ENCODE data around the gene ADCY9. TPM values are rescaled to one million over a fixed set of nuclear protein-coding genes. Genes with fewer than 3 reads are reported as not detected.
"Not testable (repeated sequence)": the region's sequence is repeated elsewhere in the genome, so short reads cannot be mapped to it uniquely, and the experiment has no call there.

ADCY9 gene
- total RNA-seq, 1 experiment from 2014 or later: 7.8 TPM

DNA sequence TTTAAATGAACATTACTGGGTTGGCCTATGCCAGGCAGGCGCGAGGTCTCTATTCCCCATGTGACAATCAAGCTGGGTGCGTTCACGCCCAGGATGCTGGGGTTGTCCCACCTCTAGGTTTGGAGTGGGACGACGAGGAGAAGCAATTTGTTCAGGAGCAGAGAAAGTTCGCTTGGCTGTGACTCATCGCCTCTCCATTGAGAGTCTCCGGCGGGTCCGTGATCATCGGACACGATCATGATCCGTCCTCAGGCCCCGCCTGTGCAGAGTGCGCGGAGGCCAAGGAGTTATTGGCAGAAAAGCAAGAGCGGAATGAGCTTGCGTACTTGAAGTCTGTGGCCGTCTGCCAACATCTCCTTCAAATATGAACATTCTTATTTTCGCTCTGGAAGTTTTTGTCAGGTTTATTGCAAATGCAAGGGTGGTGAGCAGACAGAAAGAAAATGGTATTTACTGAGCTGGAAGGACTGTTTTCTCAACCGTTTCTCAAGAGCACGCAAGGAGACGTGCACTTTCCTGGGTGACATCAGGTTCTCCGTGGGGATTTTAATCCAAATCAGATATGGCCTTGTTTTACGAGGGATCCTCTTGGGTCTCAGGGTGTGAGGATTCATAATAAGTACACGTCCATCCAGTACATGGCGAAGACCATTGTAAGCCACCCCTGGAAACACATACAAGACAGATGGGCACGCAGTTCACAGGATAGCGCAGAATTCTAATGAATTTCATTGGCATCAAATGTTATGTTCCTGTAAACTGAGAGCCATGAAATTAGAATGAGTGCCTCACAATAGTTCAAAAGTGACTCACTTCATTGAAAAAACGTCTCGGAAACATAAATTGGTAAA is 165.7 kb downstream of the ADCY9 start:
- peak; percentile 83 for DNase-seq (ENCODE audit: low read depth)

DNA sequence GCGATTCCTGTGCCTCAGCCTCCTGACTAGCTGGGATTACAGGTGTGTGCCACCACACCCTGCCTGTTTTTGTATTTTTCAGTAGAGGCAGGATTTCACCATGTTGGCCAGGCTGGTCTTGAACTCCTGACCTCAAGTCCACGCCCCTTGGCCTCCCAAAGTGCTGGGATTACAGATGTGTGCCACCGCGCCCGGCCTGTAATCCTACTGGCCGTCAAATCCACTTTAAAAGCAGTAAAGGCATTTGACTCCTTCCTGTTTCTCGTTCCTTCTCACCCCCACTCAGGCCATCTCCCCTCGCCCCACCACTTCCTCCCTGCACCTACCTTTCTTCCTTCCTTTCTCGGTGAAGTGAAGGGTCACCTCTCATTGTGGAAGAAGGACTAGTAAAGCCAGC is 166.3 kb downstream of the ADCY9 start:
- DNase-seq (ENCODE audit: low read depth): no peak

DNA sequence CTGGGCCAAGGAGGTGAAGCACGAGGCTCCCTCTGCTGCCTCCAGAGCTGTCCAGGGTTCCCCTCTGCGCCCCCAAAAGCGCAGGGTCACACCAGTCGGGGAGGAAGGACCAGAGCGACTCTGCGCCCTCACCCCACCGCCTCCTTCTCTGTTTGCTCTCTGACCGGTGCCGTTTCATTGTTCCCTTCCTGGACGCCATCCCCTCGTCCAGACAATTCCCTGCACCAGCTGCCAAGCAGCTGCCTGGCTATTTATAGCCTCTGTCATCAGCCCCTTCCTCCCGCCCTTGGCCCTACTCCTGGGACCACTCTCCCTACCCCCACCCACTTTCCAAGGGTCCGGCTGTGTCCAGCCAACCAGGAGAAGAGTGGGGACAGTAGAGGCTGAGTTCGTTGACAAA is 167.0 kb downstream of the ADCY9 start:
- no peak for DNase-seq (ENCODE audit: low read depth)

- DNase-seq (ENCODE audit: low read depth): no peak
Observed at GRCh38 chr16:3948378-3948995, 167.8 kb downstream of the ADCY9 start.

DNA sequence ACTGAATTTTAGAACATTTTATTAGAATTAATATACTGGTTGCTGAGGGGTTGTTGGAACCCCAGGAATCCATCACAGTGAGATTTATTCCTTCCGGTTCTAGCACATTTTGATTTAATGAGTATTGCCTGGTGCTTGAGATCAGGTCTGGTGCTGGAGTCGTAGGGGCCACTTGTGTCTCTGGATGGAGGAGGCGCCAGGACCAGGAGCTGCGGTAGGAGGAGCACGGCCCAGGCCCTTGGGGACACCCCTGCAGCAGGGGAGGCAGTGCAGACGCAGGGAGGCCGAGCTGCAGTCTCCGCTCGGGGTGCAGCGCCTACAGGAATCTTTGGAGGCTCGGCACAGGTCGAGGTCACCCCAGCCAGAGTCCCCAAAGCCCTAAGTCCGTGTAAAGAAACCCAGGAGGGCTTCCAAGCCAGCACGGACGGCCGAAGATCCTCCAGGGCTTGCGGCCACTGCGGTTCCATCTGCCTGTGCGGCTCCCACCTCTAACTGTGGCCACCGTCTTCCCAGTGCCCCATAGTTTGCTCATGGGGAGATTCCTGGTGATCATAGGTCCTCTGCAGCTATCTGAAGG is 169.6 kb downstream of the ADCY9 start:
- DNase-seq (ENCODE audit: low read depth): no peak

GRCh38 chr16:3945751-3946603 is 170.3 kb downstream of the ADCY9 start:
- DNase-seq (ENCODE audit: low read depth): peak; percentile 95

DNA sequence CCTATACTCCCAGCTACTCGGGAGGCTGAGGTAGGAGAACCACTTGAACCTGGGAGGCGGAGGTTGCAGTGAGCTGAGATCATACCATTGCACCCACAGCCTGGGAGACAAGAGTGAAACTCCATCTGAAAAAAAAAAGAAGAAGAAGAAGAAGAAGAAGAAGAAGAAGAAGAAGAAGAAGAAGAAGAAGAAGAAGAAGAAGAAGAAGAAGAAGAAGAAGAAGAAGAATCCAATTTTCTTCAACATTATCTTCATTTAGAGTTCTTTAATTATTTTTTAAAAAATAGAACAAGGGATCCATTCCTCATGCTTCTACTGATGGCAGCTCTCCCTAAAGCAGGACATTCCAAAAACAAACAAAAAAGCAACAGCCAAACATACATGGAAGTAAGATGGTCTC is 171.8 kb downstream of the ADCY9 start:
- DNase-seq (ENCODE audit: low read depth): not testable (repeated sequence)

GRCh38 chr16:3942146-3942545 is 174.1 kb downstream of the ADCY9 start:
- not testable (repeated sequence) for DNase-seq (ENCODE audit: low read depth)

DNA sequence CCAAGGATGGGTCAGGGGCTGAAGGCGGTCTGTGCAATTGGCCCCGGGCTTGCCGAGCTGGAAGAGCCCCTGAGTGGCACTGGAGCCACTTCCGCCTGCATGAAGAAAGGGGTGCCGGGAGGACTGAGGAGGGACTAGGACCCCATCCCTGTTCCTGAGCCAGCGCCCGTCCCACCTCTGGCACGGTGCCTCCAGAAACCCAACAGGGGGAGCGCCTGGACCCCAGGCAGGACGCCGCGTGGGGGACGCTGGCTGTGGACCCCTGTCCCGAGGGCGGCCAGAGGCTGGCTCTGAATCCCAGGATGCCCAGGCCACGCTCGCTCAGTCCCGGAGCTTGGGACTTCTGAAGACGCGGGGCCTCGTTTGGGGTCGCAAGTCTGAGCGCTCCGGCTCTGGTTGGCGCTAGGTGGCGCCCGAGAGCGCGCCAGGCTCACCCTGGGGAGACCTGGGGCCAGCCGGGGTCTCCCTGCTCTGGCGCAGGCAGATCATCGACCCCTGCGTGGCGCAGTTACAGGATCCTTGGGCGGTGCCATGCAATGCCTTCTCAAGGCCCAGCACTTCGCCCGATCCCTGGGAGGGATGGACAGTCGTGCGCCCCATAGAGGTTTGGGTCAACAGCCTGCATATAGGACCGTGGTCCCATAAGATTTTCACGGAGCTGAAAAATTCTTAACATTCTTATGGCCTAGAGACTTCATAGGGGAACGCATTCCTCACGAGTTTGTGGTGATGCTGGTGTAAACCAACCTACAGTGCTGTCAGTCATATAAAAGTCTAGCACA is 177.2 kb downstream of the ADCY9 start:
- DNase-seq (ENCODE audit: low read depth): peak; percentile 70

DNA sequence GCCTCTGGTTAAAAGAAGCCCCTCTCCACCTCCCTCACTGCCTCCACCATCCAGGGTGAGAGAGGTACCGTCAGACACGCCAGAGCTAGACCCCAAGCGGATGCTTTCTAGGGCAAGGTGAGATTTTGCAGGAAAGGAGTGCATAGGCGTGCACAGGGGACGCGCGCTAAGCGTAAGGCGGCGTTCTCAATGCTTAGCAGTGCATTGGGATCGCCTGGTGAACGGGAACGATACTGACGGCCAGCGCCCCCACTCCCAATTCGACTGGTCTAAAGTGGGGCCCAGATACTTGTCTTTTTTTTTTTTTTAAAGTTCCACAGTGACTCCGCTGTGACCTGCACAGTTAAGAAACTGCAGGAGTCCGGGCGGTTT is 177.8 kb downstream of the ADCY9 start:
- DNase-seq (ENCODE audit: low read depth): no peak

DNA sequence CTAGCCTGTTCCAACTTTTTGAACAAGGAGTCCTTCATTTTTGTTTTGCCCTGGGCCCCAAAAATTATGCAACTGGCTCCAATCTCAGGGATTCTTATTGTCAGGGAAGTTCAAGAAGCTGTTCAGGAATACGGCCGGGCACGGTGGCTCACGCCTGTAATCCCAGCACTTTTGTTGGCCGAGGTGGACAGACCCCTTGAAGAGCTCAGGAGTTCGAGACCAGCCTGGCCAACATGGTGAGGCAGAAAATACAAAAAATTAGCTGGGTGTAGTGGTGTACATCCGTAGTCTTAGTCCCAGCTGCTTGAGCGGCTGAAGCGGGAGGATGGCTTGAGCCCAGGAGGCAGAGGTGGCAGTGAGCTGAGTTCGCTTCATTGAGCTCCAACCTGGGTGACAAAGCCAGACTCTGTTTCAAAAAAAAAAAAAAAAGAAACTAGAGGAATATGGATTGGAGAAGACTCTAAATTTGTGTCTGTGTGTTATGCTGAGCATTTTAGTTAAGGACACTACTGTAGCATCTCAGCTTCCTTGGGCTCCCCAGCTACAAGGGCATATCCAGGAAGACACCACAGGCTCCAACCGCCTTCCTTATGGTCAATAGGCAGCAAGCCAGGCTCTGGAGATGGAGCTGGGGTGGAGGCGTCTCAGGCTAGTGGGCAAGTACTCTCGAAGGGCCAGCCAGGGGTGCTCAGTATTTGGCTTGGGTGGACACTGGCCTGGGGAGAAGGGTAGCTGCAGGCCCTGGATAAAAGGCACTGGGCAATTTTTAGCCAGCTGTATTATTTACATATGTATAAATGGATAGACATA is 179.0 kb downstream of the ADCY9 start:
- no peak for DNase-seq (ENCODE audit: low read depth)

- no peak for DNase-seq (ENCODE audit: low read depth)
Observed at GRCh38 chr16:3935921-3936320, 180.3 kb downstream of the ADCY9 start.

GRCh38 chr16:3934491-3935181 is 181.6 kb downstream of the ADCY9 start:
- DNase-seq (ENCODE audit: low read depth): no peak

DNA sequence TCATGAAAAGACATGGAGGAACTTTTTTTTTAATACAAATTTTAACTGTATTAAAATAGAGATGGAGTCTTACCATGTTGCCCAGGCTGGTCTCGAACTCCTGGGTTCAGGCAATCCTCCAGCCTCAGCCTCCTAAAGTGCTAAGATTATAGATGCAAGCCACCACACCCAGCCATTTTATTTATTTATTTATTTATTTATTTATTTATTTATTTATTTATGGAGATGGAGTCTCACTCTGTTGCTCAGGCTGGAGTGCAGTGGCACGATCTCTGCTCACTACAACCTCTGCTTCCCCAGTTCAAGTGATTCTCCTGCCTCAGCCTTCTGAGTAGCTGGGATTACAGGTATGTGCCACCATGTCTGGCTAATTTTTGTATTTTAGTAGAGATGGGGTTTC is 189.1 kb downstream of the ADCY9 start:
- not testable (repeated sequence) for DNase-seq (ENCODE audit: low read depth)

- DNase-seq (ENCODE audit: low read depth): no peak
Observed at GRCh38 chr16:3924763-3925162, 191.5 kb downstream of the ADCY9 start.

- no peak for DNase-seq (ENCODE audit: low read depth)
Observed at GRCh38 chr16:3922241-3922640, 194.0 kb downstream of the ADCY9 start.

DNA sequence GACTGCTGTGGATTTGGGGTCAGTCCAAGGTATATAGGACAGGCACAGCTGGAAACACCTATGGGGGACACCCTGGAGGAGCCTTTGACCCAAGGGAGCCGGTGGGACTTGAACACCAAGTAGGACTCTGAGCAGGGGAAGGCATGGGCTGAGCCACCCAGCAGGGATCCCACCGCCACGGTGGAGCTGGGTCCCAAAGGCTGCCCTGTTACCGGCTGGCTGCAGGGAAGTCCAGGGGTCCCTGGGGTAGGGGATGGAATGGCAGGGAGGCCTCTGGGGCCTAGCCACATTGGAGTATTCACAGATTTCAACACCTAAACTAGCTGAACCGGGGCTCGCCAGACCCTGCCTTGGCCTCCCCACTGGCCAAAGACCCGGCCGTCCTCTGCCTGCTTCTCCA is 196.0 kb downstream of the ADCY9 start:
- DNase-seq (ENCODE audit: low read depth): no peak

- no peak for DNase-seq (ENCODE audit: low read depth)
Observed at GRCh38 chr16:3919413-3919812, 196.8 kb downstream of the ADCY9 start.

DNA sequence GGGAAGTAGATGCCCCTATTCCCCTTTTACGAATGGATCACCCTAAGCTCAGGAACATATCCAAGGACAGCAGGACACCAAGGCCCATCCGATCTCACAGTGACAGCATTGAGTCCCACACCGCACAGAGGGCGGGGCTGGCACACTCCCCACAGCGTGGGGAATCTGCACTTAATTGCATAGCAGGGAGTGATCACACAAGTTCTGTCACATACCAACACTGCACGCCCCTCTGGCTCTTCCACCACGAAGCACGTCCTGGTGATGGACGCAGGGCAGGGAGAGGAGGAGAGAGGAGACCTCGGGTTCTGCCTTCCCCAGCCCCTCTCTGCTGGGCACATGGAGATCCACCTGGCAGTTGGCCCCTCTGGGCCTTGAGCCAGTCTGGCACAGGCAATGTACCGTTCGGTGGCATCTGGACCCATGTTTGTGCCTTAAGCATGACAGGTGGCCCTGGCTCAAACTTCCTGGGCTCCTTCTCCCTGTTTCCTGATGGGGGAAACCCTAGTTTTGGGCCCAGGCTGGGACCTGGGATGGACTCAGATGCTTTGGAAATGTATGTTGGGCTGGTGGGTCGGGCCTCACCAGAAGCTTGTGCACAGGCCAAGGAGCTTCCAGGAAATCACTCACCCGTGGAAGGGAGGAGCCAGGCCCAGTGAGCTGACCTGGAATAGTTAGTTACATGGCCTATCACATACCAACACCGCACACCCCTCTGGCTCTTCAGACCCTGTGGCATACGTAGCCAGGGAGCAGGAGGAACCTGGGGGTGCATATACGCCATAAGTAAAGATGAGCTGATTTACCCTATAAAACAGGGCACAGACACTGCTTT is 200.6 kb downstream of the ADCY9 start:
- DNase-seq (ENCODE audit: low read depth): no peak

Measured in RPMI7951 (cell line).